Measurements from ENCODE around the gene SV2B. TPM values are rescaled to one million over a fixed set of nuclear protein-coding genes. Genes with fewer than 3 reads are reported as not detected.

Gene SV2B
- total RNA-seq, 2 donors from 2014 or later = 6.5 to 8.8 TPM

- peaks cover 48% of the 10 kb centered on the region for H3K27me3 Mint-ChIP-seq (ENCODE audit: insufficient read depth)
- H3K9me3 ChIP-seq (ENCODE audit: control insufficient read depth, low read length) = no peaks in the 10 kb centered on the region
- no peak overlapping the region for H3K27ac Mint-ChIP-seq
- H3K4me3 Mint-ChIP-seq = no peak overlapping the region
- H3K9ac ChIP-seq (ENCODE audit: extremely low read depth, low read length, poor library complexity, severe bottlenecking) = no peak overlapping the region
- no peak overlapping the region for H3K27ac ChIP-seq (ENCODE audit: low read depth, low read length)
- no peaks in the 10 kb centered on the region for H3K36me3 Mint-ChIP-seq (ENCODE audit: low read depth)
- H3K4me1 ChIP-seq (ENCODE audit: control insufficient read depth, insufficient read depth, low read length) = peaks cover 2% of the 10 kb centered on the region
- no peak for DNase-seq
- H3K27me3 ChIP-seq (ENCODE audit: control insufficient read depth, insufficient read depth, low read length, poor library complexity, severe bottlenecking) = peaks cover 48% of the 10 kb centered on the region
- peaks cover 2% of the 10 kb centered on the region for H3K9me3 Mint-ChIP-seq
- WGBS, 2 experiments (ENCODE audit: insufficient coverage in 1 of 2, insufficient read length in 1 of 2) = 86 to 95% methylated on average over 1 of the region's 1 CpG
- no peaks in the 10 kb centered on the region for H3K36me3 ChIP-seq (ENCODE audit: control insufficient read depth, insufficient read depth, low read length)
- peaks cover 22% of the 10 kb centered on the region for H3K4me1 Mint-ChIP-seq
- TF ChIP-seq CTCF (conservative IDR thresholded peaks at IDR 0.05) = no peak
- H3K4me3 ChIP-seq (ENCODE audit: low read length) = no peak overlapping the region
Measured at GRCh38 chr15:91146728-91147127, 46.7 kb downstream of the SV2B start.

GRCh38 chr15:91148243-91148642, 48.2 kb downstream of the SV2B start:
- H3K4me1 Mint-ChIP-seq = peaks cover 18% of the 10 kb centered on the region
- no peak for DNase-seq
- Histone ChIP-seq H3K27me3 (ENCODE audit: control insufficient read depth, insufficient read depth, low read length, poor library complexity, severe bottlenecking) (peaks cover 39% of the 10 kb centered on the region), H3K27ac (ENCODE audit: low read depth, low read length) (no peak overlapping the region), H3K4me1 (ENCODE audit: control insufficient read depth, insufficient read depth, low read length) (peaks cover 2% of the 10 kb centered on the region), H3K36me3 (ENCODE audit: control insufficient read depth, insufficient read depth, low read length) (no peaks in the 10 kb centered on the region), H3K9ac (ENCODE audit: extremely low read depth, low read length, poor library complexity, severe bottlenecking) (no peak overlapping the region), H3K9me3 (ENCODE audit: control insufficient read depth, low read length) (no peaks in the 10 kb centered on the region), H3K4me3 (ENCODE audit: low read length) (no peak overlapping the region)
- peaks cover 2% of the 10 kb centered on the region for H3K9me3 Mint-ChIP-seq
- H3K27ac Mint-ChIP-seq = no peak overlapping the region
- H3K27me3 Mint-ChIP-seq (ENCODE audit: insufficient read depth) = peaks cover 43% of the 10 kb centered on the region
- H3K4me3 Mint-ChIP-seq = no peak overlapping the region
- TF ChIP-seq CTCF (conservative IDR thresholded peaks at IDR 0.05) = no peak
- H3K36me3 Mint-ChIP-seq (ENCODE audit: low read depth) = no peaks in the 10 kb centered on the region
- WGBS, 2 experiments (ENCODE audit: insufficient coverage in 1 of 2, insufficient read length in 1 of 2) = 95 to 100% methylated on average over 2 to 3 of the region's 4 CpGs

- no peaks in the 10 kb centered on the region for H3K36me3 Mint-ChIP-seq (ENCODE audit: low read depth)
- no peak overlapping the region for H3K27ac ChIP-seq (ENCODE audit: low read depth, low read length)
- peaks cover 2% of the 10 kb centered on the region for H3K4me1 ChIP-seq (ENCODE audit: control insufficient read depth, insufficient read depth, low read length)
- H3K9me3 ChIP-seq (ENCODE audit: control insufficient read depth, low read length) = no peaks in the 10 kb centered on the region
- no peak for DNase-seq
- peaks cover 27% of the 10 kb centered on the region for H3K27me3 Mint-ChIP-seq (ENCODE audit: insufficient read depth)
- no peak overlapping the region for H3K9ac ChIP-seq (ENCODE audit: extremely low read depth, low read length, poor library complexity, severe bottlenecking)
- H3K4me3 Mint-ChIP-seq = no peak overlapping the region
- no peaks in the 10 kb centered on the region for H3K36me3 ChIP-seq (ENCODE audit: control insufficient read depth, insufficient read depth, low read length)
- no peak overlapping the region for H3K27ac Mint-ChIP-seq
- peaks cover 2% of the 10 kb centered on the region for H3K9me3 Mint-ChIP-seq
- WGBS, 2 experiments (ENCODE audit: insufficient coverage in 1 of 2, insufficient read length in 1 of 2) = 78 to 89% methylated on average over 3 to 4 of the region's 4 CpGs
- peaks cover 20% of the 10 kb centered on the region for H3K4me1 Mint-ChIP-seq
- H3K27me3 ChIP-seq (ENCODE audit: control insufficient read depth, insufficient read depth, low read length, poor library complexity, severe bottlenecking) = peaks cover 26% of the 10 kb centered on the region
- no peak for TF ChIP-seq CTCF (conservative IDR thresholded peaks at IDR 0.05)
- no peak overlapping the region for H3K4me3 ChIP-seq (ENCODE audit: low read length)
Measured at GRCh38 chr15:91150502-91151160, 50.6 kb downstream of the SV2B start.
